ENCODE data around the gene CYB5D1.

CYB5D1 gene

DNA sequence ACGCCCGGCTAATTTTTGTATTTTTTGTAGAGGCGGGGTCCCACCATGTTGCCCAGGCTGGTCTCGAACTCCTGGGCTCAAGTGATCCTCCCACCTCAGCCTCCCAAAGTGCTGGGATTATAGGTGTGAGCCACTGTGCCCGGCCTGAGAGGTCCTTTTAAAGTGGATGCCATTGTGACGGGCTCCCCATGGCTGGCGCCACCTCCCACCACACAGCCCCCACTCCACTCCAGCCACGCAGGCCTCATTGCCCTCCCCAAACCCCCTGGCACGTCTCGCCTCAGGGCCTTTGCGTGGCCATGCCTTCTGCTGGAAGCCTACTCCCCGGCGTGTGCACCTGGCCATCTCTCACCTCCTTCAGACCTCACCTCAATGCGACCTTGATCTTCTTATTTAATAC lies 35.7 kb upstream of the CYB5D1 start:
- Histone ChIP-seq H3K4me1 (ENCODE audit: insufficient read depth, low read length) (no peaks in the 10 kb centered on the region), H3K4me3 (ENCODE audit: low read depth in 1 of 2, low read length in 2 of 2) (no peak overlapping the region), H4K20me1 (ENCODE audit: insufficient read depth, low read length) (no peaks in the 10 kb centered on the region), H3K36me3 (ENCODE audit: insufficient read depth, low read length) (no peaks in the 10 kb centered on the region), H3K9me3 (ENCODE audit: insufficient read depth, low read length, severe bottlenecking) (no peaks in the 10 kb centered on the region), H3K9ac (ENCODE audit: low read depth, low read length) (no peak overlapping the region), H3K4me2 (ENCODE audit: insufficient read depth, low read length) (no peak overlapping the region), H3K27ac (ENCODE audit: low read length) (no peak overlapping the region), H3K79me2 (ENCODE audit: insufficient read depth, low read length) (no peaks in the 10 kb centered on the region), H2AFZ (ENCODE audit: low read depth, low read length) (no peak overlapping the region), H3K27me3 (ENCODE audit: insufficient read depth, low read length, poor library complexity) (peaks cover 16% of the 10 kb centered on the region)
- no peak for DNase-seq
- no peak for TF ChIP-seq EZH2 (IDR thresholded peaks at IDR 0.05; ENCODE audit: borderline replicate concordance, low read depth, low read length, severe bottlenecking)
- TF ChIP-seq, protein P1, sequence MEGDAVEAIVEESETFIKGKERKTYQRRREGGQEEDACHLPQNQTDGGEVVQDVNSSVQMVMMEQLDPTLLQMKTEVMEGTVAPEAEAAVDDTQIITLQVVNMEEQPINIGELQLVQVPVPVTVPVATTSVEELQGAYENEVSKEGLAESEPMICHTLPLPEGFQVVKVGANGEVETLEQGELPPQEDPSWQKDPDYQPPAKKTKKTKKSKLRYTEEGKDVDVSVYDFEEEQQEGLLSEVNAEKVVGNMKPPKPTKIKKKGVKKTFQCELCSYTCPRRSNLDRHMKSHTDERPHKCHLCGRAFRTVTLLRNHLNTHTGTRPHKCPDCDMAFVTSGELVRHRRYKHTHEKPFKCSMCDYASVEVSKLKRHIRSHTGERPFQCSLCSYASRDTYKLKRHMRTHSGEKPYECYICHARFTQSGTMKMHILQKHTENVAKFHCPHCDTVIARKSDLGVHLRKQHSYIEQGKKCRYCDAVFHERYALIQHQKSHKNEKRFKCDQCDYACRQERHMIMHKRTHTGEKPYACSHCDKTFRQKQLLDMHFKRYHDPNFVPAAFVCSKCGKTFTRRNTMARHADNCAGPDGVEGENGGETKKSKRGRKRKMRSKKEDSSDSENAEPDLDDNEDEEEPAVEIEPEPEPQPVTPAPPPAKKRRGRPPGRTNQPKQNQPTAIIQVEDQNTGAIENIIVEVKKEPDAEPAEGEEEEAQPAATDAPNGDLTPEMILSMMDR (IDR thresholded peaks at IDR 0.05; ENCODE audit: borderline replicate concordance, extremely low read depth, low read length, poor library complexity, severe bottlenecking) = no peak
- no peak for ATAC-seq (ENCODE audit: insufficient read depth, low read depth)

GRCh38 chr17:7823581-7824001 lies 34.2 kb upstream of the CYB5D1 start:
- Histone ChIP-seq H3K4me2 (ENCODE audit: insufficient read depth, low read length) (no peak overlapping the region), H3K36me3 (ENCODE audit: insufficient read depth, low read length) (no peaks in the 10 kb centered on the region), H3K4me1 (ENCODE audit: insufficient read depth, low read length) (no peaks in the 10 kb centered on the region), H4K20me1 (ENCODE audit: insufficient read depth, low read length) (no peaks in the 10 kb centered on the region), H3K27me3 (ENCODE audit: insufficient read depth, low read length, poor library complexity) (peaks cover 10% of the 10 kb centered on the region), H3K9ac (ENCODE audit: low read depth, low read length) (no peak overlapping the region), H2AFZ (ENCODE audit: low read depth, low read length) (no peak overlapping the region), H3K27ac (ENCODE audit: low read length) (no peak overlapping the region), H3K4me3 (ENCODE audit: low read depth in 1 of 2, low read length in 2 of 2) (no peak overlapping the region), H3K9me3 (ENCODE audit: insufficient read depth, low read length, severe bottlenecking) (no peaks in the 10 kb centered on the region), H3K79me2 (ENCODE audit: insufficient read depth, low read length) (no peaks in the 10 kb centered on the region)
- TF ChIP-seq, protein P1 (IDR thresholded peaks at IDR 0.05; ENCODE audit: borderline replicate concordance, extremely low read depth, low read length, poor library complexity, severe bottlenecking) = no peak
- TF ChIP-seq EZH2 (IDR thresholded peaks at IDR 0.05; ENCODE audit: borderline replicate concordance, low read depth, low read length, severe bottlenecking) = no peak
- no peak for ATAC-seq (ENCODE audit: insufficient read depth, low read depth)
- DNase-seq = no peak

- DNase-seq = no peak
- H3K27me3 ChIP-seq (ENCODE audit: insufficient read depth, low read length, poor library complexity) = peaks cover 4% of the 10 kb centered on the region
- H3K36me3 ChIP-seq (ENCODE audit: insufficient read depth, low read length) = no peaks in the 10 kb centered on the region
- no peaks in the 10 kb centered on the region for H3K4me1 ChIP-seq (ENCODE audit: insufficient read depth, low read length)
- no peak for ATAC-seq (ENCODE audit: insufficient read depth, low read depth)
- H3K27ac ChIP-seq (ENCODE audit: low read length) = no peak overlapping the region
- H4K20me1 ChIP-seq (ENCODE audit: insufficient read depth, low read length) = no peaks in the 10 kb centered on the region
- H3K4me2 ChIP-seq (ENCODE audit: insufficient read depth, low read length) = no peak overlapping the region
- no peak for TF ChIP-seq EZH2 (IDR thresholded peaks at IDR 0.05; ENCODE audit: borderline replicate concordance, low read depth, low read length, severe bottlenecking)
- TF ChIP-seq, protein P1 (IDR thresholded peaks at IDR 0.05; ENCODE audit: borderline replicate concordance, extremely low read depth, low read length, poor library complexity, severe bottlenecking) = no peak
- H3K79me2 ChIP-seq (ENCODE audit: insufficient read depth, low read length) = no peaks in the 10 kb centered on the region
- no peaks in the 10 kb centered on the region for H3K9me3 ChIP-seq (ENCODE audit: insufficient read depth, low read length, severe bottlenecking)
- no peak overlapping the region for H3K9ac ChIP-seq (ENCODE audit: low read depth, low read length)
- no peak overlapping the region for H3K4me3 ChIP-seq (ENCODE audit: low read depth in 1 of 2, low read length in 2 of 2)
- no peak overlapping the region for H2AFZ ChIP-seq (ENCODE audit: low read depth, low read length)
Observed at GRCh38 chr17:7824021-7824924, 33.5 kb upstream of the CYB5D1 start.

All from DND-41 (cell line).